ENCODE results near the gene TIGD1. TPM values are rescaled to one million over a fixed set of nuclear protein-coding genes. Genes with fewer than 3 reads are reported as not detected.

The TIGD1 gene
- total RNA-seq, 2 donors from 2014 or later, result 3.2 to 9.4 TPM

DNA sequence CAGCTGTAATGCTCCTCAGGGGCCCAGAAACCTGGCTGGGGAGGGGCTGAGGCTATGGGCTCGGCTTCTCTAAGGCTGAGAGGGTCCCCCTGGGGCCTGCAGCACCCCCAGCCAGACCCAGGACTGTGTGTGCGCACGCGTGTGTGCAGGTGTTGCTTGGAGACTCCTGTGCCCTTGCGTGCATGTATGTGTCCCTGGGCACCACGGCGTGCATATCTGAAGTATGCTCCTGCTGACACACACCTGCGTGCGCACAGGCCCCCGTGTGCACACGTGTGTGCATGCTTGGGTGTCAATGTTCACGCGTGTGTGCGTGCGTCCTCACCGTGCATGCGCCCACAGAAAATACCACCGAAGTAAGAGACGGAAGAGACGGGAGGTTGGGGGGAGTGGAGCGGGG is 47.8 kb downstream of the TIGD1 start:
- H3K36me3 Mint-ChIP-seq, result no peaks in the 10 kb centered on the region
- H3K4me1 Mint-ChIP-seq (ENCODE audit: low read depth in 2 of 2), result peaks cover 0 to 4% of the 10 kb centered on the region in 2 donors
- ATAC-seq (no peak), DNase-seq (ENCODE audit: low spot score) (no peak)
- H3K27ac Mint-ChIP-seq, result no peak overlapping the region
- H3K4me3 Mint-ChIP-seq, result no peak overlapping the region
- peaks cover 21 to 22% of the 10 kb centered on the region in 2 donors for H3K27me3 Mint-ChIP-seq
- H3K9me3 Mint-ChIP-seq, result no peaks in the 10 kb centered on the region

DNA sequence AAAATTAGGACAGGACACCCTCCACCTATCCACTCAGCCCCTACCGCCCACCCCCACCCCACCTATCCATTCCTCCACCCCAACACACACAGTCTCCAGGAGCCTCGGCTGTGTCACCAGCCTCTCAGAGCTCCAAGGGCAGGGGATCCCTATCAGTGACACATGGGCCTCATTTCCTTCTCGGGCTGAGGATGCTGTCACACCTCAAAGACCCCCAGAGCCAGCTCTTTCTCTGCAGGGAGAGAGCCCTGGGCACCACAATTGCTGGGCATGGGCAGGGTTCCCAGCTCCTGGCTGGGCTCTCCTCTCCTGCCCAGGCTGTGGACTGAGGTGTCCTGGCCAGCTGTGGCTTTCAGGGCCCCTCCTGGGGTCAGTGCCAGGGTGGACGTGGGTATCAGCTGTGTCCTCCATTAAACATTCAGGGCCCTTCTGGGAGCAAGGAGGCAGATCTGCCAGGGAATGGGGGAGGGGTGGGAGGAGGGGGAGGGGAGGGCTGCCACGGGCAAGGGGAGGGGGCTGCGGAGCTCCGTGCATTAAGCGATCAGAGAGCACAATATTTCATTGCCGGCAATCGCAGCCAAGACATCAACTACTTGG is 48.5 kb downstream of the TIGD1 start:
- H3K27me3 Mint-ChIP-seq, result peaks cover 18 to 21% of the 10 kb centered on the region in 2 donors
- H3K36me3 Mint-ChIP-seq, result no peaks in the 10 kb centered on the region
- no peak overlapping the region for H3K4me3 Mint-ChIP-seq
- peaks cover 0 to 4% of the 10 kb centered on the region in 2 donors for H3K4me1 Mint-ChIP-seq (ENCODE audit: low read depth in 2 of 2)
- no peaks in the 10 kb centered on the region for H3K9me3 Mint-ChIP-seq
- ATAC-seq, result no peak
- no peak for DNase-seq (ENCODE audit: low spot score)
- H3K27ac Mint-ChIP-seq, result no peak overlapping the region

DNA sequence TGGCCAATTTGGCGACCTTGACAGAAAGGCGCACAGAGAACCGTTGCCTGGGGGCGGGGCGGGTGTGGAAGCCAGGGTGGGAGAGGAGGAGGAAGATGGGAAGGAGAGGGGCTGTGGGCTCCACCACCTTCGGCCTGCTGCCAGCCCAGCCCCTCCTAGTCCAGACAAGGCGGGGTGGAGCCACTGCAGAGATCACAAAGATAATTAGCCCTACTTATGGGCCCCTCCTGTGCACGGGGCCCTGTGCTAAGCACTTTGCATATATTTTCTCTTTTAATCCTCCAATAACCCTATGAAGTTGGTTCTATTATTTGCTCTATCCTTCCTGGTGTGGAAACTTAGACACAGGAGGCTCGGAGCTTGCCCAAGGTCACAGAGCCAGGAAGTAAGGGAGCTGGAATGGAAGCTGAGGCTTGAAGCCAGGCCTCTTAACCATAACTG is 49.0 kb downstream of the TIGD1 start:
- H3K4me3 Mint-ChIP-seq, result no peak overlapping the region
- DNase-seq (ENCODE audit: low spot score) (no peak), ATAC-seq (no peak)
- H3K27ac Mint-ChIP-seq, result no peak overlapping the region
- no peaks in the 10 kb centered on the region for H3K9me3 Mint-ChIP-seq
- no peaks in the 10 kb centered on the region for H3K36me3 Mint-ChIP-seq
- peaks cover 0 to 4% of the 10 kb centered on the region in 2 donors for H3K4me1 Mint-ChIP-seq (ENCODE audit: low read depth in 2 of 2)
- peaks cover 18 to 21% of the 10 kb centered on the region in 2 donors for H3K27me3 Mint-ChIP-seq

DNA sequence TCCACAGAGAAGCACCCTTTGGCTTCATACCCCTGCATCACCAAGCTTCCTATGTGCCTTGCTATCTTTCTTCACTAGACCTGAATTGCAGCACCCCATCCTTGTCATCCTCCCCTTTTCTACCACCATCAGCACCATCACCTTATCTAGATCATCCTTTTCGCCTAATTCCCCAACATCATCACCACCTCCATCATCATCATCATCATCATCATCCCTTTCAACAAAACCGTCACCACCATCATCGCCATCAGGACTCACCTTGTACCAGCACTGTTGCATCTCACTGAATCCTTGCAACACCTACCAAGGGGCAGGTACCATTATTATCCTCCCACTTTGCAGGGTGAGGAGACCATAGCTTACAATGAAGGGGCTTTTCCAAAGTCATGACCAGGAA is 51.9 kb downstream of the TIGD1 start:
- Mint-ChIP-seq H3K9me3 (no peaks in the 10 kb centered on the region), H3K36me3 (no peaks in the 10 kb centered on the region), H3K27ac (no peak overlapping the region), H3K4me3 (no peak overlapping the region), H3K4me1 (ENCODE audit: low read depth in 2 of 2) (peaks cover 0 to 4% of the 10 kb centered on the region in 2 donors), H3K27me3 (peaks cover 8% of the 10 kb centered on the region in 2 donors)
- no peak for ATAC-seq
- no peak for DNase-seq (ENCODE audit: low spot score)

Other genes starting within 250 kb of the TIGD1 start
- gene ALPP, start 171.8 kb downstream of the TIGD1 start, total RNA-seq, result not detected
- gene ALPG, start 143.7 kb downstream of the TIGD1 start, total RNA-seq, result not detected
- not detected for gene ALPI, start 94.4 kb downstream of the TIGD1 start, total RNA-seq
- gene ECEL1, start 62.7 kb downstream of the TIGD1 start, total RNA-seq, result not detected
- gene PRSS56, start 30.2 kb downstream of the TIGD1 start, total RNA-seq, result not detected
- gene CHRND, start 24.4 kb downstream of the TIGD1 start, total RNA-seq, result not detected
- gene CHRNG, start 10.9 kb downstream of the TIGD1 start, total RNA-seq, result not detected
- gene EIF4E2, start 132 bp upstream of the TIGD1 start, total RNA-seq, result 10 to 100 TPM; 65.6 to 79.2 TPM
- gene EFHD1, start 83.0 kb upstream of the TIGD1 start, total RNA-seq, result under 1 TPM in 1 of 2 donors, not detected in 1; 0.24 TPM
- gene GIGYF2, start 146.8 kb upstream of the TIGD1 start, total RNA-seq, result 100 to 1,000 TPM in 1 of 2 donors, 10 to 100 TPM in 1; 91.5 to 101 TPM
- not detected for gene KCNJ13, start 226.0 kb upstream of the TIGD1 start, total RNA-seq

Data from natural killer cell treated with Interleukin-12 subunit alpha and Interleukin-12 subunit beta and Interleukin-15 and Interleukin-18, amount 100 ng/mL, for 72 hours (primary cell).